GM21423 (cell line): ENCODE data around the gene CERS1.
"Not testable (repeated sequence)": the region's sequence is repeated elsewhere in the genome, so short reads cannot be mapped to it uniquely, and the experiment has no call there.

Source experiments
- ATAC-seq: cut with Tn5 transposase; IDR thresholded peaks from one replicate; pipeline ENCODE4 v1.9.1; 2021; ENCODE audit warnings: mild to moderate bottlenecking, moderate library complexity; ENCODE audit not compliant: unreplicated experiment

CERS1 gene

DNA sequence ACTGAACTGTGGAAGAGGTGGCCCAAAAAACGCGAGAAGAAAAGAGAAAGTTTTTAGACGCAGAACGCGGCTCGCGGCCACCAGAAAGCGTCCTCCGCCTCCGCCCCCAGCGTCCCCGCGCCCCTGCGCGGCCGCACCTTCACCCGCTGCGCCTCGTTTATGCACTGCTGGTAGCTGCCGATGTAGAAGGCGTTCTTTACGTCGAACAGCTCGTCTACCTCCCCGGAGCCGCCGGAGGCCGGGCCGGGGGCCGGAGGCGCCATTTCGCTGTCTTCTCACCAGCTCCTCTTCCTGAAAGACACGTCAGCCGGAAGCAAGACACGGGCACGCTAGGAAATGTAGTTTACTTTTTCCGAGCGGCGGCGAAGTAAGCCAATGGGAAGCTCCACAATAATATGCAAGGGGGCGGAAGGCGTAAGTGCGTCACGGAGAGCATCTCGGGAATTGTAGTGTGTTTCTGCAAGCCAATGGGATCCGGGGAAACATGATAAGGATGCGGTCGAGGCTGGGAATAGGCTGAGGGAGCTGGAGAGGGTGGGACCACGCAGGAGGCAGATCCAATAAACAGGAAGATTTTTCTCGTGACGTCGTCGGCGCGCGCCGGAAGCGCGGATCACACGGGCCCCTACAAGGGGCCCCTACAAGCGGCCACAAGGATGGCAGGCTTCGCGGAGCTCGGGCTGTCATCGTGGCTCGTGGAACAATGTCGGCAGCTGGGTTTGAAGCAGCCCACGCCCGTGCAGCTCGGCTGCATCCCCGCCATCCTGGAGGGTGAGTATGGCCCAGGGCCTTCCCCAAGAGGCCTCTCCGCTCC is 23.3 kb upstream of the CERS1 start, which contains the start of the genes COPE and DDX49:
COPE (minus strand) TSS at position 302 of the 814 bp plus-strand sequence; CDS start at position 263, 39 bp downstream.
DDX49 (plus strand) TSS at position 630 of the 814 bp plus-strand sequence; CDS start at position 657, 27 bp downstream.
- peak; percentile 89 for ATAC-seq

DNA sequence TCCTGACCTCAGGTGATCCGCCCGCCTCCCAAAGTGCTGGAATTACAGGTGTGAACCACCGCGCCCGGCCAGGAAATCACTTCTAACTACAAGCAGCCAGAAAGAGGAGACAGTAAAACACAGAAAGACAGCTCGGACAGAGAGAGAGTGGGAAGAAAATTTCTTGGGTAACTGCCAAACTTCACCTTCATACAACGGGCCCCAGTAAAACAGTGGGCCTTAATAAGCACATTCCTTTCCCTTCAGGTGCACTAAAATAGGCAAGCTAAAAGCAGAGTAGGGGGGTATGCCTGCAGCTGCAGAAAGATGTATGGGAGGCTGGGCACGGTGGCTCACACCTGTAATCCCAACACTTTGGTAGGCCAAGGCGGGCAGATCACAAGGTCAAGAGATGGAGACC is 21.6 kb upstream of the CERS1 start:
- not testable (repeated sequence) for ATAC-seq

DNA sequence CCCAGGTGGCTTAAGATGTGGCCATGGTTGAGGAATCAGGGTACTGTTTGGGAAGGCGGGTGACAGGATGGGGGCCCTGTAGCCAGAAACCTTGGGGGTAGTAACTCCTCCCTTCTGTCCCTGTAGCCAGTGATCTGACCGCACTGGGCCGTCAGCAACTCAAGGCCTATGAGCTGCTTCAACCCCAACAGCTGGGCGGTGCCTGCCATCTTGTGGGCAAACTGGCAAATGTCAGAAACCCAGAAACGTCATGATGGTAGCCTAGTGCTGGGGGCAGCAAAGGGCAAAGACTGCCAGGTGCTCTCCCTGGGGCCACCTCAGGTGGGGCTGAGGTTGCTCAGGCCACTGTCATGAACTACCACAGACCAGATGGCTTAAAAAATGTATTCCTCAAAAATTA is 19.7 kb upstream of the CERS1 start:
- ATAC-seq = no peak

DNA sequence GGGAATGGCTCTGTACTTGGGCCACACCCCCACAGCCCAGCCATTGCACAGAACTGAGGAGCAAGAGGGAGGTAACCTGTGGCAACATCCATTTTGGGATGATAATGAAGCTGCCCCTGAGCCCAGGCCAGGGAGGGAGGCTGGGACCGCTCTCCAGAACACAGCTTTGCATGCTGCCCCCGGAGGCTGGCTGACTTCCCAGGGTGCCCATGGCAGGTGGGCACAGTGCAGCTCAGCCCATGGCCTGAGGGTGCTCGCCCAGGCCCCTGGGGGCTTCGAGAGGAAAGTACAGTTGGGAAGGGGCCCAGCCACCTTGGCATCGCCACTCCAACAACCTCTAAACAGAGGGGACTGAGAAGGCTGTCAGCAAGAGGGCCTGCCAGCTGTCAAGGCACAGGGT is 17.5 kb upstream of the CERS1 start:
- no peak for ATAC-seq

DNA sequence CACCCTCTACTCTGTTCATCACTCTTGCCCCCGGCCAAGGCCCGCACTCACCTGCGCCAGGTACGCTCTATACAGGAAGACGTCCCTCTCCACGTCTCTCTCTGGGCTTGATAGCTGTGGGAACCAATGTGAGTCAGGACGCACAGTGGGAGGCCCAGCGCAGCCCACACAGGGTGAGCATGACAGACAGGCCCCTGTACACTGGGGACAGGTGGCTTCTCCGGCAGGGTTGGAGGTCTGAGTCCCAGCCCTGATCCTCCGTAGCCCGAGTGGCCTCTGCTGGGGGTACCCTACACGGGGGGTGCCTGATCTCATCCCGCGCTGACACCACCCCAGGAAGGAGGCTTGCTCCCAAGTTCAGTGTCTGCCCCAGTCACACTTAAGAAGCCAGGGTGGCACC is 17.0 kb upstream of the CERS1 start:
- no peak for ATAC-seq

DNA sequence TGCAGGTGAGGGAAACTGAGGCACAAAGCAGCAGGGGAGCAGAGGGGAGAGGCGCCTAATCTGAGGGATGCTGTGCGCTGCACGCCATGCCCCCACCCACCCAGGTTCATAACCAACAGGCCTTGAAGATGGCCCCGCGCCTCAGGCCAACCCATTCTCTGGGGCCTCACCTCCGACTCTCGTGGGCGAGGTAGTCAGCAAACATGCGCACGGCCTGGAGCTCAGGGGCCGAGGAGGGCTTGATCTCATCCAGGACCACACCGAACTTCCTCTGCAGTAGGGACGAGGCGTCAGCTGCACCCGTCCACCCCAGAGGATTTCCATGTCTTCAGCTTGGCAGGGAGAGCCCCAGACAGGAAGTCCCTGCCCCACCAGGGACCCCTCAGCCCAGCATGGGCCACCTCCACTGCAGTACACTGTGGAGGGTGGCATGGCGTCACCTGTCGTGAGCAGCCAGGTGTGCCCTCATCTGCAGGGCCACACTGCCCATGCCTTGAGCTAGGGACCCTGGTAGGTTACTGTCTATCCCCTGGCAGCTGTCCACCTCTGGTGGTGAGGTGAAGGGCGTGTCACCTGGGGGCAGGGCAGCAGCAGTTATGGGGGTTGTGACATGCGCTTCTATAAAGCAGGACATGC is 15.0 kb upstream of the CERS1 start:
- ATAC-seq = no peak

DNA sequence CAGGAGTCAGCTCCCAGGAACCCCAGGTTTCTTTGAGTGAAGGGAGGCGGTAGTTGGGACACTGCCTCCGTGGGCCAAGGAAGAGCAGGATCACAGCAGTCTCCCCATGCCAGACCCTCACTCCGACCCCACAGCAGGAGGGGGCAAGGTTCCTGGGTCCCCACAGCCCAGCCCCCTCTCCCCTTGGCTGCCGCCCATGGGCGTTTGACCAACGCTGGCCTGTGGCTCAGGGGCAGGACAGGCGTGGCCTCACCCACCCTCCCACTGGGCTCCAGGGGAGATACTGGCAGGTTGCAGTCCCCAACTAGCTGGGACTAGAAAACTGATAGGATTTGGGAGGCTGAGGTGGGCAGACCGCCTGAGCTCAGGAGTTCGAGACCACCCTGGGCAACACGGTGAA is 14.1 kb upstream of the CERS1 start:
- no peak for ATAC-seq

DNA sequence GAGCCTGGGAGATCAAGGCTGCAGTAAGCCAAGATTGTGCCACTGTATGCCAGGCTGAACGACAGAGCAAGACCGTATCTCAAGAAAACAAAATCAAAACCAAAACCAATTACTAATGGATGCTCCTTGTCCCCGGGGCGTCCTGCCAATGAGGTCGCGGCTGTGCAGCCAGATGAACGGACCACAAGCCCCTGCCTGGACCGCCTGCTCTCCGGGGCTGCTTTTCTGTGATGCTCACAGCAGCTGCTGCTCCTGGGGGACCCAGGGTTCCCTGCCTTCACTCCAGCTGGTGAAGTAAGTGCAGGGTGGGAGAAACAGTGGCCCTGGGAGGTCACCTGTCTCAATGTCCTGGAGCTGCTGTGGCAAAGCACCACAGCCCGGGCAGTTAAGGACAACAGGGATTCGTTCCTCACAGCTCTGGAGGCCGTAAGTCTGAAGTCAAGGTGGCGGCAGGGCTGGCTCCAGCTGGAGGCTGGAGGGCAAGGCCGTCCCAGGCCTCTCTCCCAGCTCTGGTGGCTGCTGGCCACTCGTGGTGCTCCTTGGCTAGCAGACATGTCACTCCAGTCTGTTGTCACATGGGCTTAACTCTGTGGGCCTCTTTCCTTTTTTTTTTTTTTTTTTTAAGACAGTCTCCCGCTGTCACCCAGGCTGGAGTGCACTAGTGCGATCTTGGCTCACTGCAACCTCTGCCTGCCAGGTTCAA is 13.1 kb upstream of the CERS1 start:
- ATAC-seq = no peak

DNA sequence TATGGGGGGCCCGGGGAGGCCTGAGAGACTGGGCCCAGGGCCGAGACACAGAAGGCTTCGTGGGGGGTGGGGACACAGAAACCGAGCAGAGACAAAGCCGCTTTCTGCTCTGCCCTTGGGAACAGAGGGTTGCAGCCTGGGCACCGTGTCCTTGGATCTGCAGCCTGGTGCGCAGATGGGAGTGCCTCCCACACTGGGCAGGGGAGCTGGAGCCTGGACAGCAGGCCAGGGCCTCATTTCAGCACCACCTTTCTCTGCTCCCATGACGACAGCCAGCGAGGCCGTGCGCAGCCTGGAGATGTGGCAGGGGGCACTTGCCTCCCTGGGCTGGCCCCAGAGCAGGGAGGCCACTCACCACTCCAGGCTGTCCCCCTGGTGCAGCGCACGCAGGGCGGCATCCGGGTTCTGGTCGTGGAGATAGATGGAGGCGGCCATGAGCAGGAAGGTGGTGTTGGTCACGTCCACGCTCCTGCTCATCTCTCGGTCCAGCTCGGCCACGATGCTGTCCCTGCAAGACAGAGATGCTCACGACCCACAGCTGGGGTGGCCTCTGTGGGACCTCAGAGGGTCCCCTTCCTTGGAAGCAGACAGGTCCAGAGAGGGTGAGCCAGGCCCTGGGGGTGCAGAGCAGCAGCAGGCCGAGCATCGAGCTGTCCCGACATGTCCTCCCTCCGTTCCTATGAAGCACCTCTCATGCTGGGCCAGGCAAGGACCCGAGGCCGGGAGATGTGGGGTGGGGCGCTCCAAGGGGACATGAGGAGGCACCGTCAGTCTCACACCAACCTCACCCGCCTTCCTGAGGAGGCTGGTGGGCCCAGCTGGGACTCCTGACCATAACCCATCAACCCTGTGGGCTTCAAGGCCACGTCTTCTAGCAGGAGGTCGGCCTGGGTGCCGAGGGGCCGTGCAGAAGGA is 10.9 kb upstream of the CERS1 start:
- no peak for ATAC-seq

DNA sequence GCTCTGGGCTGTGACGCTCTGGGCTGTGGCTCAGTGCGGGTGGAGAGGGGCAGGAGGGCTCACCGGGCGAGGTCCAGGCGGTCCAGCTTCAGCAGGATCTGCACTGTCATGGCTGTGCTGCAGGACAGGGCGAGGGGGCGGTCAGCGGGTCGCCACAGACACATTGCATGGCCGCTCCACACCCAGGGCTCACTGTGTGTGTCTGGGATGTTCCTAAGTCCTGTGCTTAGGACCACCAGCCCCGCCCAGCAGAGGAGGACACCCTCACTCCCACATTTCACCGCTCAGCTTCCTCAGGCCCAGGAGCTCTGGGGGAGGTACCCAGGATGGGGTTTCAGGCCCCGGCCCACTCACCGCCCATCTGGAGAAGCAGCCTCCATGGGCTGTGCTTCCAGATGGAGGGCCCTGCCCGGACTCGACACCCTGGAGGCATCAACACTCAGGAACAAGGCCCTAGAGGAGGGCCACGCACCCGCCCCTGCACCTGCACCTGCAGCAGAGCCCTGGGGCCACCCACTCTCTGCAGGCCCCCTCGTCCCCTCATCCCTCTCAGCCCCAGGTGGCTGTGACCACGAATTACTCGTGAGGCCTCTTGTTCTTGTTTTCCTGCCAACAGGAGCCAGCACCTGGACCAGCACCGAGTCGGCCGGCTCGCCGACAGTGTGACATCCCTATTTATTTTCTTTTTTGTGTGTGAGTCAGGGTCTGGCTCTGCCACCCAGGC is 9.7 kb upstream of the CERS1 start:
- no peak for ATAC-seq

DNA sequence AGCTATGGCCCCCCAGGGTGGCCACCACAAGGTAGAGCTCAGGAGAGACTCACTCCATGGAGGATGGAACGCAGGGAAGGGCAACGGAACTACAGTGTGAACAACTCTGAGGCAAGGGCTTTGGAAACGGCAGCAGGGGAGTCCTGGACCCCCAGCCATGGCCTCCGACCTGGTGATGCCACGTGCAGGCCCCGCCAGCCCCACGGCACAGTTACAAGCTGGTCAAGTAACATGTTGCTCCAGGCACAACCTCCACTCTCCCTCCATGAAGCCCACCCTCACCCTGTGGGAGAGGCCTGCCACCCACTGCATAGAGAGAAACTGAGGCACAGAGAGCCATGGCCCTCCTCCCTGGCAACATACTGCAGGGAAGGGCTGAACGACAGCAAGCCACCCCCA is 9.1 kb upstream of the CERS1 start:
- ATAC-seq = no peak

DNA sequence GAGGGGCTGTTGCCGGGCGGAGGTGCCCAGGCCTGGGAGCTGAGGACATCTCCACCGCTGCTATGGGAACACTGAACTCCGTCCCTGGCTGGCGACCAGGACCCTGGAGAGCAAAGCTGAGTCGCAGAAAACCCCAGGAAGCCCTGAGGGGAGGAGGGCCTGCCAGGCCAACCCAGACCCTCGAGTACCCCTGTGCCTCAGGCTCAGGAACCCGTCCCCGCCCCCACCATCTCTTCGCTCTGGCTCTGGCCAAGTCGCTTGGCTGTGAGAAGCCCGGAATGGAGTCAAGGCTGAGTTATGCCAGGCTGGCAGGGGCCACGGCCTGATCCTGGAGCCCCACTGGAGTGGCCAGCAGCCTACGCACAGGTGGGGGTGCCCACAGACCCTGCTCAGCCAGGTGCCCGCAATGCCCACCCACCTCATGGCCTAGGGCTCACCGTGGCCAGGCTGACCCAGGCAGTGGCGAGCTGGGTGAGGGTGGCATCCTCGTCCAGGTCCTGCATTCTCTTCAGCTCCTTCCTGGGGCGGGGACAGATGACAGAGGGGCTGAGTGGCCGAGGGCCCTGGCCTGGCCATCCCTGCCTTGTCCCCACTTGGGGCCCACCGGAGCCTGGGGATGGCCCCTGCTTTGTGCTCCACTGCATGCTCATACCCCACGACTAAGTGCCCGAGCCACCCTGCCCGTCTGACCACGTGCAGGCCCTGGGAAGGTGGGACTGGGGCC is 8.5 kb upstream of the CERS1 start:
- no peak for ATAC-seq

DNA sequence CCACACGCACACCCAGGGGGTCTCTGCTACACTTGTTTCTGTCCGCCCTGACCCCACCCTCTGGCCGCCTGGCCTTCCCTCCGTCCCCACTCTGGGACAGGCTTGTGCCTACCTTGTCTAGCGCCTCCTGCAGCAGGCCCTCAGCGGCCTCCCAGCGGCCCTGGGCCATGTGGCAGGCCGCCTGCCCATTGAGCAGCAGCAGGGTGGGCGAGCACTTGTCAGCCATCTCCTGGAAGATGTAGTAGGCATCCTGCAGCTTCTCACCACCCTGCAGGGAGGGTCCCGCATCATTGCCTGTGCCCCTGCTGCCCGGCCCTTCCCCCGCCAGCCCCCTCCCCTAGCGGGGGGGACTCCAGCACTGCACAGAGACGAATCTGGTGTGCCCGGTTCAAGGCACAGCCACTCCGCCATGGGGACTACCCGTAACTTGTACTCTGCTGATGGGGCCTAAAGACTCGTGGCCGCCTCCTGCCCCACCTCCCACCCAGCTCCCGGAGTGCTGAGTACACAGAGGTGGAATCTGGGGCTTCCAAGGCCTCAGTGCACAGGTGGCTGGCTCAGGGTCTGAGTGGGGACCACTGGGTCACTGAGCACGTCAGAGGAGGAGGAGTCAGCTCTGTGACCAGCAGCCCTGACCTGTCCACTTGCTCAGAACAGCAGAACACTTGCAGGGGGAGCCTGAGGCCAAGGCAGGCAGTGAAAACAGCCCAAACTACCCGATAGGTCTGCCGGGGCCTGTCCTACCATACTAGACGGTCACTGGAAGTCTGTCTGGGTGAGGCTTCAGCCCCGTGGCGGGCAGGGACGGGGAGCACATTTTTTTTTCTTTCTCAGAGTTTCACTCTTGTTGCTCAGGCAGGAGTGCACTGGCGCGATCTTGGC is 7.4 kb upstream of the CERS1 start:
- no peak for ATAC-seq

DNA sequence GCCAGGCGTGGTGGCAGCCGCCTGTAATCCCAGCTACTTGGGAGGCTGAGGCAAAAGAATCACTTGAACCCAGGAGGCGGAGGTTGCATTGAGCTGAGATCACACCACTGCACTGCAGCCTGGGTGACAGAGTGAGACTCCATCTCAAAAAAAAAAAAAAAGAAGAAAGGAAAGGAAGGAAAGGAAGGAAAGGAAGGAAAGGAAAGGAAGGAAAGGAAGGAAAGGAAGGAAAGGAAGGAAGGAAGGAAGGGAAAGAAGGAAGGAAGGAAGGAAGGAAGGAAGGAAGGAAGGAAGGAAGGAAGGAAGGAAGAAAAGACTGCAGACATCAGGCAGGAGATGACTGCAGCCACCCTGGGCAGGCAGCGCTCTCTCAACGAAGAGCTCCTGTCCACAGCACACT is 6.6 kb upstream of the CERS1 start:
- ATAC-seq = not testable (repeated sequence)

DNA sequence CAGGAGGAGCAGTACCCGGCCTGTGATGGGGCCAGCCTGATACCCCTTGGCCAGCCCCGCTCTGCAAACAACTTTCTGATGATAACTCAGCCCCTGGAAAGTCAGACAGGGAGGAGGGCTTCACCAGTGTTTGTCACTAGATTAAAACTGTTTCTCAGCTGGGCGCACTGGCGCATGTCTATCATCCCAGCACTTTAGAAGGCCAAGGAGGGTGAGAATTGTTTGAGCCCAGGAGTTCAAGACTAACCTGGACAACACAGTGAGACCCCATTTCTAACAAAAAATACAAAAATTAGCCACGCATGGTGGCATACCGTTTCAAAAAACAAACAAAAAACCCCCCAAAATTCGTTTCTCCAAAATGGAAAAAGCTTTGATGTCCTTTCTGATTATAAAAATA is 5.5 kb upstream of the CERS1 start:
- no peak for ATAC-seq

DNA sequence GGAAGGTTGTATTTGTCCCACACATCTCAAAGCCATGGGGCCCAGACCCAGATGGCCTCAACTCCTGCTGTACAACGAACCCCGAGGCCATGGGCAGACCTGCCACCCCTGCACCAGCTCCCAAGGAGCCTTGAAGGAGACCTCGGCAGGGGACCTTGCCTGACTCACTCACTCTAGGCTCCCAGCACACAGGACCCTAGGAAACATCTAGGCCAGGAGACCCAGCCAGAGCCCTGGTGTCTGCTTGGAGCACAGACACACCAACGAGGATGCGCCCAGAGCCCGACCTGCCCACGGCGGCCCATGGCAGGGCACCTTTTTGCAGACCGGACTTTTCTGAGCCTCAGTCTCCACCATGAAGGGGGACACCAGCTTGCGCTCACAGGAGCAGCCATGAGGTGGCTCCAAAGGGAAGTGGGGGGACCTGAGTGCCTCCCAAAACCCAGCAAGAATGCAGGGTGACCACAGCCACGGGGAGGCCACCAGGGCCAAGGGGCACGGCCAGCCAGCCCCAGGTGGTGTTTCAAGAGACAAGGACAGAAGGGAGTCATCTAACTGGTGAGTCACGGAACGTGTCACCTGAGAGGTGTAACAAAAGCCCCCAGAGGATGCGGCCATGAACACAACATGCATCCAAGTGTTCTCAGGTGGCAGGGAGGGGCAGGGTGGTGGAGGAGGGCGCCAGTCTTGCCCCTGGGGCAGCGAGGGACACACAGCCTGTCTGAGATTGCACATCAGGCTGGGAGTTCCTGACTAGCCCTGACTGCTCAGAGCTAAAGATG is 4.9 kb upstream of the CERS1 start:
- ATAC-seq = no peak
